Measurements from ENCODE around the gene ITGB4.

DNA sequence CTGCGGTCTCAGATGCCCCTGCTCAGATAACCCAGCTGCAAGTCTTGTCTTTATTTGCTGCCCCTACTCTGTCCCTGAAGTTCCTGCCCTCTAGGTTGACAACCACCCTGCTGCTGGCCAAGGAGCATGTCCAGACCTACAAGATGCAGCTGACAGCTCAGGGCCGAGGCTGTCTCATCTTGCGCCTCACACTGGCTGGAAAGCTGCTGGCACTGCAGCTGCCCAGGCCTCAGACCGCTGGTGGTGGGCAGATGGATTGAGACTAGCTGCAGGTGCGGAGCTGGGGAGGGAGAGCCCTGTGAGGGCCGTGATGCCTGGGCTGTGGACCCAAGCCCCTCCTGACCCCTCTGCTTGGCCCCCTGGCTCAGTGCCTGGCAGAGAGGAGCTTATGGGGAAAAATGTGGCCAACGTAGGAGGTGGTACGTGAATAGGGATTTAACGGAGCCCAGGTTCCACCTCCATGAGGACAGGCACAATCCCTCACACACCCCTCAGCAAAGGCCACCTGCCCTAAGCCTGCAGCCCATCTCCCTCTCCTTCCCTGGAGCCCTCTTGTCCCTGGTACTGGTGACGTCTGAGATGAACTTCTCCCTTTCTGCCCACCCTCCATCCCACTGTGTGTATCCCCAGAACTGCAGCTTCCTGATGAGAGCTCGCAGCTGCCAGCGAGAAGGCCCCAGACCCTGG, 52.0 kb downstream of the ITGB4 start:
- TF ChIP-seq, protein P1, sequence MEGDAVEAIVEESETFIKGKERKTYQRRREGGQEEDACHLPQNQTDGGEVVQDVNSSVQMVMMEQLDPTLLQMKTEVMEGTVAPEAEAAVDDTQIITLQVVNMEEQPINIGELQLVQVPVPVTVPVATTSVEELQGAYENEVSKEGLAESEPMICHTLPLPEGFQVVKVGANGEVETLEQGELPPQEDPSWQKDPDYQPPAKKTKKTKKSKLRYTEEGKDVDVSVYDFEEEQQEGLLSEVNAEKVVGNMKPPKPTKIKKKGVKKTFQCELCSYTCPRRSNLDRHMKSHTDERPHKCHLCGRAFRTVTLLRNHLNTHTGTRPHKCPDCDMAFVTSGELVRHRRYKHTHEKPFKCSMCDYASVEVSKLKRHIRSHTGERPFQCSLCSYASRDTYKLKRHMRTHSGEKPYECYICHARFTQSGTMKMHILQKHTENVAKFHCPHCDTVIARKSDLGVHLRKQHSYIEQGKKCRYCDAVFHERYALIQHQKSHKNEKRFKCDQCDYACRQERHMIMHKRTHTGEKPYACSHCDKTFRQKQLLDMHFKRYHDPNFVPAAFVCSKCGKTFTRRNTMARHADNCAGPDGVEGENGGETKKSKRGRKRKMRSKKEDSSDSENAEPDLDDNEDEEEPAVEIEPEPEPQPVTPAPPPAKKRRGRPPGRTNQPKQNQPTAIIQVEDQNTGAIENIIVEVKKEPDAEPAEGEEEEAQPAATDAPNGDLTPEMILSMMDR (IDR thresholded peaks at IDR 0.05; ENCODE audit: low read depth, low read length), result no peak
- TF ChIP-seq EZH2phosphoT487 (IDR thresholded peaks at IDR 0.05; ENCODE audit: low read depth), result no peak

Data from OCI-LY3 (cell line).